Brain microvascular endothelial cell (primary cell): Measurements from ENCODE around the gene PPFIA2.

Experiments
- DNase-seq: peaks from one replicate; pipeline ENCODE4 v3.0.0-alpha.2; 2020
- H3K27ac ChIP-seq: fragments of 250-450 bp; sonication (Bioruptor Pico); 2 replicates; pipeline ENCODE4 v1.5.1; 2020; ENCODE audit warnings: mild to moderate bottlenecking, moderate library complexity
- H3K27me3 ChIP-seq: fragments of 250-450 bp; sonication (Bioruptor Pico); replicated peaks from 2 replicates; pipeline ENCODE4 v1.5.1; 2020; ENCODE audit warnings: mild to moderate bottlenecking
- H3K36me3 ChIP-seq: fragments of 250-450 bp; sonication (Bioruptor Pico); replicated peaks from 2 replicates; pipeline ENCODE4 v1.5.1; 2020; ENCODE audit warnings: mild to moderate bottlenecking
- H3K4me3 ChIP-seq: 2 replicates; pipeline ENCODE4 v1.5.1; 2011; ENCODE audit warnings: low read depth, mild to moderate bottlenecking, control low read depth, low read length, moderate library complexity
- in situ Hi-C: cut with HindIII; loops from 2 replicates; pipeline ENCODE4 v1.10.0; 2017; ENCODE audit warnings: low sequenced_read_pairs, low pct_ligation_motif_present
- TF ChIP-seq, protein P1 (sequence below): IDR thresholded peaks from 2 replicates; pipeline ENCODE4 v1.5.1; 2011; ENCODE audit warnings: low read depth, mild to moderate bottlenecking, moderate library complexity, low read length, control low read depth, inconsistent platforms; ENCODE audit errors: missing control alignments

PPFIA2 gene

DNA sequence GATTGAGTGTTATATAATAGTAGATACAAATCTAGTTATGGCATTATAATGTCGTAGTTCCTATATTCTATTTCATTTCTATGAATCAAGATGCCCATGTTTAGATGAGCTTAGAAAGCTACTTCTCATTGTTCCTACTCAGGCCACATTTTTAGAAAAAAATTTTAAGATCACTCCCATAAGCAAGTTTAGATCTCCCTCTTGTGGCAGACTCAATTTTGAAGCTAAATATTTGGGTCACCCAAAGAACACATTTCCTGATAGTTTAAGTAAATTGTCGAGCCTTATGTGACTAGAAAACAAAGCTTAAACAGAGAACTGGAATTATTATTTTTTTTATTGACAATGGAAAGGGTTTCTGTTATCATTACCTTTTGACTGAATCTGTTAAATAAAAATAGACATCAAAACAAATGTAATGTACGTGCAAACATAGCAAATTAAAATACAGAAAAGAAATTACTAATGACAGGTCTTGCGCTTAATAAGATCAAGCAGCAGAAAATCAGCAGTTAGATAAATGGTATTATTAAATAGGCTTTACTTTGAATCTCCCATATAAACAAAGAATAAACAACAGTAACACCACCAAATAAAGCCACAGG is 501.1 kb downstream of the PPFIA2 start:
- Histone ChIP-seq H3K27me3 (no peaks in the 10 kb centered on the region), H3K36me3 (no peaks in the 10 kb centered on the region), H3K4me3 (no peak overlapping the region), H3K27ac (no peak overlapping the region)
- TF ChIP-seq, protein P1, sequence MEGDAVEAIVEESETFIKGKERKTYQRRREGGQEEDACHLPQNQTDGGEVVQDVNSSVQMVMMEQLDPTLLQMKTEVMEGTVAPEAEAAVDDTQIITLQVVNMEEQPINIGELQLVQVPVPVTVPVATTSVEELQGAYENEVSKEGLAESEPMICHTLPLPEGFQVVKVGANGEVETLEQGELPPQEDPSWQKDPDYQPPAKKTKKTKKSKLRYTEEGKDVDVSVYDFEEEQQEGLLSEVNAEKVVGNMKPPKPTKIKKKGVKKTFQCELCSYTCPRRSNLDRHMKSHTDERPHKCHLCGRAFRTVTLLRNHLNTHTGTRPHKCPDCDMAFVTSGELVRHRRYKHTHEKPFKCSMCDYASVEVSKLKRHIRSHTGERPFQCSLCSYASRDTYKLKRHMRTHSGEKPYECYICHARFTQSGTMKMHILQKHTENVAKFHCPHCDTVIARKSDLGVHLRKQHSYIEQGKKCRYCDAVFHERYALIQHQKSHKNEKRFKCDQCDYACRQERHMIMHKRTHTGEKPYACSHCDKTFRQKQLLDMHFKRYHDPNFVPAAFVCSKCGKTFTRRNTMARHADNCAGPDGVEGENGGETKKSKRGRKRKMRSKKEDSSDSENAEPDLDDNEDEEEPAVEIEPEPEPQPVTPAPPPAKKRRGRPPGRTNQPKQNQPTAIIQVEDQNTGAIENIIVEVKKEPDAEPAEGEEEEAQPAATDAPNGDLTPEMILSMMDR = peak; percentile 46
- in situ Hi-C loops = no loop called here
- DNase-seq = peak; percentile 44

DNA sequence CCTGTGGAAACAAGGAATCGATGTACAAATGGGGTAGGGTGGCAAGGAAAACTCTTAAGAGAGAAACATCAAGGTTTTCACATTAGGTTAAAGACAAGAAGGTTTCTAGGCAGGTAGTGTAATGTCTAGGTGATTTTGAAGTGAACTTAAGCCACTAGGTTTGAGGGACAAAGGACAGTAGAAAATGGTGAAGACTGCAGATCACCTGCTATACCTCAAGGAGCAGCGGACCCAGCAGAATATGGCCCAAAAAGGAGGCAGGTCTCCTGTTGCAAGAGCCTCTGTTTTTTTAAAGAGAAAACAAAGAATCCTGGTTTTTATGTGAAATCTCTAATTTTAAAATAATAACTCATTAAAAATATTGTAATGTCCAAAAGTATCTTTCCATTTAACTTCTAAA is 503.2 kb downstream of the PPFIA2 start:
- no peaks in the 10 kb centered on the region for H3K36me3 ChIP-seq
- TF ChIP-seq, protein P1 = no peak
- H3K27ac ChIP-seq = no peak overlapping the region
- no peaks in the 10 kb centered on the region for H3K27me3 ChIP-seq
- in situ Hi-C loops = no loop called here
- no peak overlapping the region for H3K4me3 ChIP-seq
- DNase-seq = no peak

DNA sequence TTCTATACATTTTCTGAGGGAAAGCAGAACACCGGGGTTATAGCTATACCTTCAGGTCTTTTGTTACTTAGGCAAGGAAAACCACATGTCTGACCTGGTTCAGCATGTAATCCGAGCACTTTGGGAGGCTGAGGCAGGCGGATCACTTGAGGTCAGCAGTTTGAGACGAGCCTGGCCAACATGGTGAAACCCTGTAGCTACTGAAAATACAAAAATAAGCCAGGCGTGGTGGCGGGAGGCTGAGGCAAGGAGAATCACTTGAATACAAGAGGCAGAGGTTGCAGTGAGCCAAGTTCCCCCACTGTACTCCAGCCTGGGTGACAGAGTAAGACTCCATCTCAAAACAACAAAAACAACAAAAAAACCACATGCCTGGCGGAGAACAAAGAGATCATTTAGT is 503.7 kb downstream of the PPFIA2 start:
- Histone ChIP-seq H3K36me3 (no peaks in the 10 kb centered on the region), H3K4me3 (no peak overlapping the region), H3K27ac (no peak overlapping the region), H3K27me3 (no peaks in the 10 kb centered on the region)
- DNase-seq = no peak
- TF ChIP-seq, protein P1 = no peak
- in situ Hi-C loops = no loop called here

DNA sequence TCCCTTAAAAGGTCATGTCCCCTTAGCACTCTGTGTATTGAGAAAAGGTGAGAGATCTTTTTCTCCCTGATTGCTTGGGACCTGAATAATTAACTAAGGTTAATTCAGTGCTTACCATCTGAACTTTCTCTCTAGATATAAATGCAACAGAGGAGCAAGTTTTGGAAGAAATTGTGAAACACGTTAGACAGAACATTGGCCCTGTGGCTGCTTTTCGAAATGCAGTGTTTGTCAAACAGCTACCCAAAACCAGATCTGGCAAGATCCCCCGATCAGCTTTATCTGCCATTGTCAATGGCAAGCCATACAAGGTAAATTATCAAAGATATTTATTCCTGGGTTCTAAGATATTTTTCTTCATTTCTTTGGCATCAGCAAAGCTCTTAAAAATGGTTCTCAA is 505.8 kb downstream of the PPFIA2 start:
- in situ Hi-C loops = no loop called here
- DNase-seq = no peak
- Histone ChIP-seq H3K27ac (no peak overlapping the region), H3K36me3 (no peaks in the 10 kb centered on the region), H3K27me3 (no peaks in the 10 kb centered on the region), H3K4me3 (no peak overlapping the region)
- TF ChIP-seq, protein P1 = no peak

DNA sequence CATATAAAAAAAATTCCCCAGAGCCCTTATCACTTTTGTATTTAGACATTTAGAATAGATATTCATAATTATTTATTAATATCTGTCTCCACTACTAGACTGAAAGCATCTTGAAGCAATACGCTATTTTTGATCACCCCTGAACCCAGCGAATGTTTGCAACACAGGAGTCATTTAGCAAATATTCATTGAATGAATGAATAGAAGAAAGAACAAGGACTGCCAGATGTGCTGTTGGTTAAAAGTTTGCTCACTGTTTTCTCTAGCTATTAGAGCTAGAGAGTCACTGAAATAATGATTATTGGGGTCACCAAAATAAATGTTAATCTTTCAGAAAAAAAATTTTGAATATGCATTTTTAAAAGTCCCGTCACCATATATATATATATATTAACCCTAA is 506.9 kb downstream of the PPFIA2 start:
- no peak overlapping the region for H3K27ac ChIP-seq
- DNase-seq = no peak
- TF ChIP-seq, protein P1 = no peak
- H3K36me3 ChIP-seq = no peaks in the 10 kb centered on the region
- no peak overlapping the region for H3K4me3 ChIP-seq
- no peaks in the 10 kb centered on the region for H3K27me3 ChIP-seq
- in situ Hi-C loops = no loop called here

DNA sequence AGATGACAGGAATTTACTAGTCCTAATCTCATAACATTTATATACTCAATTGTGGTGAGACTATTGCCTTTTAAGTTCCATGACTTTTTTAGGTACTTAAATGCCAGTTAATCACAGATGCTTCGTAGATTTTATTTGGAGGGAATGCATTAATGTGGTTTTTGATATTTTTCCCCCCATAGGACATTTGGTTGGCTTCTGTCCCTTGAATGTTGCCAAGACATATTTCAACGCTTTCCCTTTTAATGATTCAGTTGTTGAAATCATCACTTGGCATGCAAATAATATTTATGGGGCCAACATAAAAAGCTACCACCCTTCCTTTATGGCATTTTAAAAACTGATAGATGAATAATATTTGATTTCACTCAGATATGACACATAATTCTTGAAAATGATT is 509.2 kb downstream of the PPFIA2 start:
- Histone ChIP-seq H3K4me3 (no peak overlapping the region), H3K27me3 (no peaks in the 10 kb centered on the region), H3K36me3 (no peaks in the 10 kb centered on the region), H3K27ac (no peak overlapping the region)
- TF ChIP-seq, protein P1 = no peak
- in situ Hi-C loops = no loop called here
- no peak for DNase-seq
